ENCODE measurements around the gene HPS4.
"Not testable (repeated sequence)": the region's sequence is repeated elsewhere in the genome, so short reads cannot be mapped to it uniquely, and the experiment has no call there.

HPS4 gene

GRCh38 chr22:26408562-26409220, 74.9 kb downstream of the HPS4 start:
- DNase-seq: not testable (repeated sequence)

- no peak for DNase-seq
These were observed 77.5 kb downstream of the HPS4 start for GRCh38 chr22:26406118-26406517.

- no peak for DNase-seq
These were observed 78.6 kb downstream of the HPS4 start for GRCh38 chr22:26404851-26405421.

GRCh38 chr22:26401726-26402125, 81.9 kb downstream of the HPS4 start:
- DNase-seq: no peak

Measured in NCI-H1694 treated with DMSO at 0.1 percent for 48 hours (cell line).